CD14-positive monocyte (primary cell): ENCODE data around the gene MEGF9. TPM values are rescaled to one million over a fixed set of nuclear protein-coding genes. Genes with fewer than 3 reads are reported as not detected.

Experiments used
- DNase-seq, 3 donors: peaks; one replicate each; pipeline ENCODE4 v3.0.0-alpha.2; 2011 to 2022
- H2AFZ ChIP-seq: 2 replicates; pipeline ENCODE4 v1.6.0; 2012; ENCODE audit warnings: mild to moderate bottlenecking, low read depth, low read length, inconsistent platforms; ENCODE audit not compliant: insufficient read depth, poor library complexity, severe bottlenecking
- H3K27ac ChIP-seq, 2 donors: 1 replicate in 1 of 2; 2 replicates in 1 of 2; pipeline ENCODE4 v1.5.1; 2012 to 2013; ENCODE audit warnings: low read length in 2 of 2, control low read depth in 1 of 2, inconsistent platforms in 1 of 2, low read depth in 1 of 2, mild to moderate bottlenecking in 1 of 2
- H3K27me3 ChIP-seq, 2 donors: one replicate each; pipeline versions ENCODE4 v1.6.0 to v1.6.1; 2011 to 2013; ENCODE audit warnings: low read length in 2 of 2; ENCODE audit not compliant: control insufficient read depth in 2 of 2, insufficient read depth in 2 of 2
- H3K36me3 ChIP-seq, 2 donors: replicated peaks in 1 of 2; 1 replicate in 1 of 2; 2 replicates in 1 of 2; pipeline versions ENCODE4 v1.5.1 to v1.6.1; 2012 to 2013; ENCODE audit warnings: low read length in 2 of 2, control low read depth in 1 of 2, inconsistent platforms in 1 of 2, mild to moderate bottlenecking in 1 of 2; ENCODE audit not compliant: insufficient read depth in 2 of 2, control insufficient read depth in 1 of 2
- H3K4me1 ChIP-seq, 2 donors: 1 replicate in 1 of 2; 2 replicates in 1 of 2; pipeline versions ENCODE4 v1.5.1 to v1.6.1; 2012 to 2013; ENCODE audit warnings: low read length in 2 of 2, control low read depth in 1 of 2, inconsistent platforms in 1 of 2, mild to moderate bottlenecking in 1 of 2, moderate library complexity in 1 of 2; ENCODE audit not compliant: insufficient read depth in 2 of 2, control insufficient read depth in 1 of 2
- H3K4me2 ChIP-seq: replicated peaks from 2 replicates; pipeline ENCODE3; 2012; ENCODE audit warnings: low read length, moderate library complexity, mild to moderate bottlenecking; ENCODE audit not compliant: poor library complexity, severe bottlenecking; ENCODE audit errors: extremely low read depth
- H3K4me3 ChIP-seq, 3 experiments: fragments of 200-600 bp in 1 of 3; sonication (generic) in 1 of 3; replicated peaks in 1 of 3; 1 replicate in 2 of 3; 2 replicates in 1 of 3; pipeline ENCODE4 v1.5.1; 2011 to 2013; ENCODE audit warnings: low read length in 3 of 3, mild to moderate bottlenecking in 3 of 3, control low read depth in 2 of 3, low read depth in 2 of 3, inconsistent platforms in 1 of 3, moderate library complexity in 1 of 3
- H3K79me2 ChIP-seq: 2 replicates; pipeline ENCODE4 v1.6.0; 2012; ENCODE audit warnings: mild to moderate bottlenecking, control low read depth, inconsistent platforms, low read length, moderate library complexity; ENCODE audit not compliant: insufficient read depth
- H3K9ac ChIP-seq: 2 replicates; pipeline ENCODE4 v1.6.0; 2017; ENCODE audit warnings: low read length, mild to moderate bottlenecking; ENCODE audit not compliant: insufficient read depth, poor library complexity, severe bottlenecking
- H3K9me3 ChIP-seq, 2 donors: replicated peaks in 1 of 2; 1 replicate in 1 of 2; 2 replicates in 1 of 2; pipeline versions ENCODE4 v1.5.1 to v1.6.1; 2012 to 2013; ENCODE audit warnings: low read length in 2 of 2, control low read depth in 1 of 2; ENCODE audit not compliant: control insufficient read depth in 1 of 2, insufficient read depth in 1 of 2
- H4K20me1 ChIP-seq: 2 replicates; pipeline ENCODE4 v1.6.0; 2012; ENCODE audit warnings: mild to moderate bottlenecking, low read length, control low read depth, moderate library complexity; ENCODE audit not compliant: insufficient read depth
- H3K27ac Mint-ChIP-seq, 7 donors: one replicate each; pipeline ENCODE4 v1.8.0; 2020; ENCODE audit warnings: mild to moderate bottlenecking in 7 of 7, mixed read lengths in 7 of 7, moderate library complexity in 6 of 7, inconsistent platforms in 2 of 7
- H3K27me3 Mint-ChIP-seq, 3 donors: one replicate each; pipeline ENCODE4 v1.8.0; 2021 to 2022; ENCODE audit warnings: low read depth in 3 of 3, mild to moderate bottlenecking in 3 of 3, mixed read lengths in 3 of 3, moderate library complexity in 3 of 3, inconsistent platforms in 1 of 3
- H3K36me3 Mint-ChIP-seq, 2 donors: one replicate each; pipeline ENCODE4 v1.8.0; 2020; ENCODE audit warnings: mixed read lengths in 2 of 2, inconsistent platforms in 1 of 2, mild to moderate bottlenecking in 1 of 2
- H3K4me1 Mint-ChIP-seq: one replicate; pipeline ENCODE4 v1.8.0; 2020; ENCODE audit warnings: mild to moderate bottlenecking, mixed read lengths
- H3K4me3 Mint-ChIP-seq, 2 donors: one replicate each; pipeline ENCODE4 v1.8.0; 2020; ENCODE audit warnings: mild to moderate bottlenecking in 2 of 2, mixed read lengths in 2 of 2, moderate library complexity in 1 of 2
- H3K9me3 Mint-ChIP-seq, 7 donors: one replicate each; pipeline ENCODE4 v1.8.0; 2020 to 2022; ENCODE audit warnings: mixed read lengths in 7 of 7, mild to moderate bottlenecking in 6 of 7, moderate library complexity in 6 of 7, inconsistent platforms in 2 of 7
- WGBS: methylation state at CpG from one replicate; pipeline ENCODE4 v1.1.5; 2013; ENCODE audit warnings: missing lambda C conversion rate; ENCODE audit not compliant: insufficient coverage; 5-methylcytosine and 5-hydroxymethylcytosine counted together
- intact Hi-C, 2 donors: fragments of 100-400 bp; cut with micrococcal nuclease; formaldehyde crosslinking; loops; one replicate each; pipeline versions ENCODE4 v1.15.0 to v1.15.1; 2023
- polyA plus RNA-seq, 3 donors: library from polyadenylated mRNA; depleted of rRNA in 1 of 3; unstranded in 2 of 3; stranded (reverse) in 1 of 3; fragments of 300-500 nt in 2 of 3; fragments of >200 nt in 1 of 3; fragmentation: Illumina TruSeq in 2 of 3; gene quantifications; 1 replicate in 2 of 3; 2 replicates in 1 of 3; pipeline ENCODE4 v1.2.3, GENCODE V29; 2012 to 2021
- TF ChIP-seq, protein P1 (sequence below): fragments of 200-600 bp; IDR thresholded peaks from one replicate; pipeline ENCODE4 v1.8.0; 2022; ENCODE audit warnings: antibody characterized with exemption, mild to moderate bottlenecking

MEGF9 gene
- polyA plus RNA-seq, 3 donors: 45.0 to 92.8 (median 89.7) TPM

DNA sequence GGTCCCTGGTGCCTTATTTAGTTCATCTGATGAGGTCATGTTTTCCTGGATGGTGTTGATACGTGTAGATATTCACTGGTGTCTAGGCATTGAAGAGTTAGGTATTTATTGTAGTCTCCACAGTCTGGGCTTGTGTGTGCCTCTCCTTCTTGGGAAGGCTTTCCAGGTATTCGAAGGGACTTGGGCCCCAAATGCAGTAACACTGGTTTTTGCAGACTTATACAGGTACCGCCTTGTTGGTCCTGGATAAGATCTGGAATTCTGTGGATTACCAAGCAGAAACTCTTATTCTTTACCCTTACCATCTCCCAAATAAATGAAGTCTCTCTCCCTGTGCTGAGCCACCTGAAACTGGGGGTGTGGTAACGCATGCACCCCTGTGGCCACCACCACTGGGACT is 34.1 kb downstream of the MEGF9 start:
- Histone ChIP-seq H2AFZ (no peak overlapping the region), H3K36me3 (peaks cover 10 to 31% of the 10 kb centered on the region in 2 donors), H3K27ac (peak overlapping the region; percentile 36 to 79), H3K9me3 (no peaks in the 10 kb centered on the region), H3K9ac (peak overlapping the region; percentile 4), H3K4me1 (peaks cover 73 to 95% of the 10 kb centered on the region in 2 donors), H3K4me2 (no peak overlapping the region), H4K20me1 (peaks cover 100% of the 10 kb centered on the region), H3K27me3 (no peaks in the 10 kb centered on the region), H3K79me2 (peaks cover 100% of the 10 kb centered on the region), H3K4me3 (no peak overlapping the region)
- Mint-ChIP-seq H3K4me3 (no peak overlapping the region), H3K9me3 (no peaks in the 10 kb centered on the region), H3K27me3 (no peaks in the 10 kb centered on the region), H3K36me3 (peaks cover 25 to 32% of the 10 kb centered on the region in 2 donors), H3K4me1 (peaks cover 92% of the 10 kb centered on the region), H3K27ac (peak overlapping the region; percentile 32 to 90 (median 86))
- intact Hi-C loops: loop anchor here in 1 of 2 donors (10.0 kb wide), 1 partner anchor 55 kb away; no protein-coding TSS in a partner anchor
- DNase-seq: no peak
- TF ChIP-seq, protein P1, sequence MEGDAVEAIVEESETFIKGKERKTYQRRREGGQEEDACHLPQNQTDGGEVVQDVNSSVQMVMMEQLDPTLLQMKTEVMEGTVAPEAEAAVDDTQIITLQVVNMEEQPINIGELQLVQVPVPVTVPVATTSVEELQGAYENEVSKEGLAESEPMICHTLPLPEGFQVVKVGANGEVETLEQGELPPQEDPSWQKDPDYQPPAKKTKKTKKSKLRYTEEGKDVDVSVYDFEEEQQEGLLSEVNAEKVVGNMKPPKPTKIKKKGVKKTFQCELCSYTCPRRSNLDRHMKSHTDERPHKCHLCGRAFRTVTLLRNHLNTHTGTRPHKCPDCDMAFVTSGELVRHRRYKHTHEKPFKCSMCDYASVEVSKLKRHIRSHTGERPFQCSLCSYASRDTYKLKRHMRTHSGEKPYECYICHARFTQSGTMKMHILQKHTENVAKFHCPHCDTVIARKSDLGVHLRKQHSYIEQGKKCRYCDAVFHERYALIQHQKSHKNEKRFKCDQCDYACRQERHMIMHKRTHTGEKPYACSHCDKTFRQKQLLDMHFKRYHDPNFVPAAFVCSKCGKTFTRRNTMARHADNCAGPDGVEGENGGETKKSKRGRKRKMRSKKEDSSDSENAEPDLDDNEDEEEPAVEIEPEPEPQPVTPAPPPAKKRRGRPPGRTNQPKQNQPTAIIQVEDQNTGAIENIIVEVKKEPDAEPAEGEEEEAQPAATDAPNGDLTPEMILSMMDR: no peak
- 56% methylated on average over 2 of the region's 4 CpGs for WGBS

DNA sequence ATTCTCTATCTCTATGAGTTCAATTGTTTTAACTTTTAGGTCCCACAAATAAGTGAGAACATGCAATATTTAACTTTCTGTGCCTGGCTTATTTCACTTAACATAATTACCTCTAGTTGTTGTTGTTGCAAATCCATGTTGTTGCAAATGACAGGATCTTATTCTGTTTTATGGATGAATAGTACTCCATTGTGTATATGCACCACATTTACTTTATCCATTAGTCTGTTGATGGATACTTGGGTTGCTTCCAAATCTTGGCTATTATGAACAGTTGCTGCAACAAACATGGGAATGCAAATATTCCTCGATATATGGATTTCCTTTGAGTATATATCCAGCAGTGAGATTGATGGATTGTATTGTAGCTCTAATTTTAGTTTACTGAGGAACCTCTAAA is 36.3 kb downstream of the MEGF9 start:
- H3K27ac ChIP-seq: peak overlapping the region in 1 of 2 donors; percentile 69
- H3K36me3 Mint-ChIP-seq: peaks cover 21 to 34% of the 10 kb centered on the region in 2 donors
- H3K4me3 ChIP-seq: no peak overlapping the region
- peaks cover 100% of the 10 kb centered on the region for H3K79me2 ChIP-seq
- no peak overlapping the region for H2AFZ ChIP-seq
- TF ChIP-seq, protein P1: no peak
- H3K9me3 ChIP-seq: no peaks in the 10 kb centered on the region
- H3K27ac Mint-ChIP-seq: peak overlapping the region in 6 of 7 donors; percentile 74 to 90 (median 84)
- H3K4me1 ChIP-seq: peaks cover 55 to 79% of the 10 kb centered on the region in 2 donors
- H3K4me3 Mint-ChIP-seq: no peak overlapping the region
- no peak overlapping the region for H3K4me2 ChIP-seq
- no peak overlapping the region for H3K9ac ChIP-seq
- H4K20me1 ChIP-seq: peaks cover 100% of the 10 kb centered on the region
- intact Hi-C loops: no loop called here
- peaks cover 10 to 26% of the 10 kb centered on the region in 2 donors for H3K36me3 ChIP-seq
- H3K27me3 Mint-ChIP-seq: no peaks in the 10 kb centered on the region
- peaks cover 80% of the 10 kb centered on the region for H3K4me1 Mint-ChIP-seq
- H3K9me3 Mint-ChIP-seq: no peaks in the 10 kb centered on the region
- WGBS: no CpG with 5 or more reads among the region's 1 CpG
- no peaks in the 10 kb centered on the region for H3K27me3 ChIP-seq
- DNase-seq: no peak
